NCI-H1930 (cell line): ENCODE measurements around the gene TYRP1.
"Not testable (repeated sequence)": the region's sequence is repeated elsewhere in the genome, so short reads cannot be mapped to it uniquely, and the experiment has no call there.

ENCODE experiments used
- DNase-seq, 2 experiments: peaks; one replicate each; lab custom pipeline; 2025; lab: John Stamatoyannopoulos, UW

The TYRP1 gene

GRCh38 chr9:12693141-12693540 is at the start of gene TYRP1:
Gene TYRP1 (plus strand): TSS chr9:12693385. CDS start chr9:12693997, 612 bp downstream.
- no peak for DNase-seq

DNA sequence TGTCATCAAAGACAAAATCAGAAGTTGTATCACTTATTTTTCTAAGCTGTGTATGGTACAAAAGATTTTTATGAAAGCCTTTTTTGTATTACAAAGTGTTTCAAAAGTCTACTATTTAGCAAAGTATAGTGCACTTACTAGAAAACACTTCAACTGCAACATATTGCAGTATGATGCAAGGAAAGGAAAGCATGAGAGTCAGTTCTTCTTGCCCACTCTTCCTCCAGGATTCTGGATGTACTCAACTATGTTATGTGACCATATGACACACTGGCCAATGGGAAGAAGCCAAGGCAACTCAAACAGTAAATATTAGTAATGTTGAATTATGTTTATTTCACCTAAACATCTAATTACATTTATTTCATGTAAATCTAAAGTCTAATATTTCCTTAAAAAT is 49.5 kb upstream of the TYRP1 start:
- no peak for DNase-seq

- DNase-seq: no peak
These were observed 44.3 kb upstream of the TYRP1 start for GRCh38 chr9:12648925-12649324.

- no peak for DNase-seq
These were observed 42.1 kb upstream of the TYRP1 start for GRCh38 chr9:12651125-12651524.

- DNase-seq: no peak
These were observed 40.2 kb upstream of the TYRP1 start for GRCh38 chr9:12652973-12653372.

DNA sequence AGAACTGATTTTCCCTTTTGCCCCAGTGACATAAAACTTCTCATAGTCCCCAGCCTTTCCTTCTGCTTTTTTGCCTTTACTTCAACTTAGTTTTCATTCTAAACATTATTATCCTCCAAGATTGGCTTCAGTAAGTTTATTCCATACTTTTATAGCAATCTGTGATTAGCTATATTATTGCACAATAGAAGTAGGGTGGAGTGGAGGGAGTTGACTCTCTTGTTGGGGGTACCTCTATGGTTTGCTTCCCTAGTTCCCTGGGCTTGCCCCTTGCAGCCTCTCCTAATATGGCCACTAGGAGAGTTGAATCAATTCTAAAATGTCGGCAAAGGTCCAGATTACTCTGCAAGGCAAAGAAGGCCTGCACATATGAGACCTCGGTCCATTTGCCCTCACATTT is 36.4 kb upstream of the TYRP1 start:
- DNase-seq: no peak

DNA sequence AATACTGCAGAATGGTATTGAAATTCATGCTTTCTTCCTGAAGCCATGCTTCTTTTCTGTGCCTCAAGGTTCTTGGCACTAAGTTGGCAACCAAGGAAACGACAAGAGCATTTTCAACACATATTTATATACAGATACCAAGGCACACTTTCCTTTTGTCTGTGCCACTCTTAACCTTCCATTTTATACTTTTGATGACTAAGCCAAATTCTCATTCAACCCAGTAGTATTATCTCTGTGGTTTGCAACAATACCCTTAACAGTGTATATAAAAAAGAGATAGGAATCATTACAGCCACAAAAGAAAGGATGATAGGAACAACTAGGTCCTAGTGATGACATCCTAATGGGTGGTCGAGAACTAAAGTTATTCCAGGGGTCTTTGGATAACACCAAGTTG is 36.0 kb upstream of the TYRP1 start:
- no peak for DNase-seq

DNA sequence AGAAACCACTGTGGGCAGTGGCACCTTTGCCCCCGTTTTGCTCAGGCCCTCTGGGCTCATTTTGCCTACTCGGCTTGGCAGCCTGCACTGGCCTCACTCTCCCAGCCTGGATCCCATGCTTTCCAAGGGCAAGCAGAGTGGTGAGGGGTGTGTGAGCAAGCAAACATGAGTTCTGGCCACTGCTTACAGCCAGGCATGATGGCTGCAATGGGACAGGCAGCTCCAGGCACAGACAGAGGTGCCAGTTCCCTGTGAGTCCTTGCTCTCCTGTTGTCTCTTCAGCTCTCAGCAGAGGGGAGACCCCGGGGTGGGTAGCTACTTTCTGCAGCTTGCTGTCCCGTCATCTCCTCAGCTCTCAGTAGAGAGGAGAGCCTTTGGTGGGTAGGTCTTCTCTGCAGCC is 35.2 kb upstream of the TYRP1 start:
- no peak for DNase-seq

DNA sequence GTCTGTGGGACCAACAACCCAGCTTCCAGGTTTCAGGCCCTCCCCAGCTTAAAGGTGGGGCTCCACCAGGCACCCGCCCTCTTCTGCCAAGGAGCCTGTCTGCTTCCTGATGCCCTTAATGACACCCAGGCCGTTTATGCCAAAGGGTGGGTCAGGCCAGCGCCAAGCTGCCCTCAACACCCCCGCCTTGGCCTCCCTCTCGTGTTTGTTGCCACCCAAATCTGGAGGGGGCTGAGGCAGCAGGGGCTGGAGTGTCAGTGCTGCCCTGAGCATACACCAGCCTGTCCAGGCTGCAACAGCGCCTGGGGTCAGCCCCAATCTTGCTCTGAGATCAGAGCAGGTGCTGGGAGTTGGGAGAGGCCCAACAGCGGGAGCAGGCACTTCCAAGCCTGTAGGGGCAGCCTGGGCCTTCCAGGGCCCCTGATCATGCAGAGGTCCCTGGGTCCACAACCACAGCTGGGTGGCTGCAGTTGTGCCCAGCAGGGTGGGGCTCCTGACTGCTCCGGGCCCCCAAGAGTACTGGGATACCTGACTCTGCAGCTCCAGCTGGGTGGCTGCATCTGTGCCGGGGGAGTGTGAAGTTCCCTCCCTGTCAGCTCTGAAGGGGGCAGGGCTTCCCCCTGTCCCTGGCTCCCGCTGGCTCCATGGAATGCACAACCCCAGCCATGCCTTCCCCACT is 34.5 kb upstream of the TYRP1 start:
- no peak for DNase-seq

GRCh38 chr9:12659220-12659619 is 34.0 kb upstream of the TYRP1 start:
- DNase-seq: no peak

DNA sequence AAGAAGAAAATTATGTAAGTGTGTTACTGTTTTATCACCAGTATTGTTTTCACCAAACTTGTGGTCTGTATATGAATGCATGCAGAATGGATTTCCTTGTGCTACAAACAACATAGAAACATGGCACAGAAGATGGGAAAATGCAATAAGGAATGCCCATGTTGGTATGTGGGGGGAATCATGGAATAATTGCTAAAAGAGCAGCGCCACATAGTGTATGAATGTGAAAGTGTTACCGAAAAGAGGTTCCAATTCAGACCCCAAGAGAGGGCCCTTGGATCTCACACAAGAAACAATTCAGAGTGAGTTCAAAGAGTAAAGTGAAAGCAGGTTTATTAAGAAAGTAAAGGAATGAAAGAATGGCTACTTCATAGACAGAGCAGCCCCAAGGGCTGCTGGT is 26.4 kb upstream of the TYRP1 start:
- DNase-seq: no peak

GRCh38 chr9:12667892-12668291 is 25.3 kb upstream of the TYRP1 start:
- DNase-seq: no peak

DNA sequence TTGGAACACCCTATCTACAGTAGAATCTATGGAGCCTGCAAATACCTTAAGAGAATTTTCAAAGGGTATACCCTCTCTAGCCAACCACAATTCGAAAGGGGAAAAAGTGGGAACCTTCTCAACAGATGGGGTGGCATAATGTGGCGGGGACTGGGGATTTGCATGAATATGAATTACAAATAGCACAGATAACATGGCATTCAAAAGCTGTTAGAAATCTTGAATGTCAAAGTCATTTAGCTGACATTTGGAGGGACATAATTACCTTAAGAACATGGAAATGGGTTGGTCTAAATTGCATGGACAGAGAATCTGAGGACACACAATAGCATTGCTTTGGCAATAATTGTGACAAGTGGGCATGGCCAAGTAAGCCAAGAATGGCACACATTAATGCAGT is 23.2 kb upstream of the TYRP1 start:
- DNase-seq: no peak

DNA sequence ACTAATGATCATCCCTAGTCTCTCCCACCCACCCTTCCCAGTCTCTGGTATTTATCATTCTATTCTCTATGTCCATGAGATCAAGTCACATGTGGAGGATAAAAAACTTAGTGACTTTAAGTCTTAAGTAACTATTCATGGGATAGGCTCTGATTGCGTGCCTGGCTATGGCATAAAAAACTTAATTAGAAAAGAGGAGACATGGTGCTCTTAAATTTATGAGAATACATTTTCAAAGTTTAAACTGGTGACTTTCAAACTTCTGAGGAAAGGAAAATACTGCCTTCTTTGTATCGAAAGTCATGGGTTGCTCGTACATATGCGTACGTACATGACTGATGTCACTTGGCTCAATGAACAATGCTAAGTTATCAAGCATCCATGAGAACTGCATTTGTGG is 18.2 kb upstream of the TYRP1 start:
- no peak for DNase-seq

GRCh38 chr9:12677462-12678126 is 15.6 kb upstream of the TYRP1 start:
- not testable (repeated sequence) for DNase-seq

- no peak for DNase-seq
These were observed 12.8 kb upstream of the TYRP1 start for GRCh38 chr9:12680341-12680740.

DNA sequence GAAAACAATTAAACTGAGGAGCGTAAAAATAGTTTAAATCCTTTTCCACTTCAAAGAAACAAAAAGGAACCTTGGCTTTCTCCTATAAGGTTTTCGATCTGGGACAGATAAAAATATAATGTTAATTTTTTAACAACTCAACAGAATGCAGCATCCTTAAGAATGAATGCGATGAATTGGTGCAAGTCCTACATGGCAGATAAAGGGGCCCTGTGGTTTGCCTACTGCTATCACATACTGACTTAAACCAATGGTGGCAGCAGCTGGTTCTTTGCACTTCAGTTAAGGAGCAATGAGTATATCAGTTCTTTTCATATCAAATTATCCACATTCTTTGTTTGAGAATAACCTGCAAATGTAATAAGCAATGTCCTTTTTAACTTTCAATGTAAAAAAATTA is 12.4 kb upstream of the TYRP1 start:
- DNase-seq: no peak

DNA sequence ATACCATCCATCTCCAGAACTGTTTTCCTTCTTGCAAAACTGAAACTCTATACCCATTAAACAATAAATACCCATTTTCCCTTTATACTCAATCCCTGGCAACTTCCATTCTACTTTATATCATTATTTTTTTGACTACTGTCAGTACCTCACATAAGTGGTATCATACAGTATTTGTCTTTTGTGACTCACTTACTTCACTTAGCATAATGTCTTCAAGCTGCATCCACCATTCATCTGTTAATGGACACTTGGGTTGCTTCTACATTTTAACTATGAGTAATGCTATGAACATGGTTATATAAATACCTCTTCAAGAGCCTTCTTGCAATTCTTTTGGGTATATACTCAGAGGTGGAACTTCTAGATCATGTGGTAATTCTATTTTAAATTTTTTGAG is 11.6 kb upstream of the TYRP1 start:
- no peak for DNase-seq

- DNase-seq: no peak
These were observed 8.2 kb upstream of the TYRP1 start for GRCh38 chr9:12684974-12685373.

DNA sequence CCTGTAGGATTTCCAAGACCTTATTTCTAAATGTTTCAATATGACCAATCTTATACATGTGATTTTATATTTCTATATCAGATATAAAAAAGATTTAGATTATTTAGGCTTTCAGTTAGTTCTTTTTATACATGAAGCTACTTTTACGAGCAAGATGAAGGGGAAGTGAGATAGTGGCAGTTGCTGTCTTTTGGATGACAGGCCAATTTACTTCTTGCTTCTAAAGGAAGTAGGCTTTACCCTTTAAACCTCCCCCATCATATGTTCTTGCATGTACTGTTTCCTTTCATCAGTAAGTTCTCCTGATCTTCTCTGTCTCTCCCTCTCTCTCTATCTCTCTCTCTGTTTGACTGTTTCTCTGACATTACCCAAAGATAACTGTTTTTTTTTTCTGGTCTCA is 4.0 kb upstream of the TYRP1 start:
- no peak for DNase-seq

DNA sequence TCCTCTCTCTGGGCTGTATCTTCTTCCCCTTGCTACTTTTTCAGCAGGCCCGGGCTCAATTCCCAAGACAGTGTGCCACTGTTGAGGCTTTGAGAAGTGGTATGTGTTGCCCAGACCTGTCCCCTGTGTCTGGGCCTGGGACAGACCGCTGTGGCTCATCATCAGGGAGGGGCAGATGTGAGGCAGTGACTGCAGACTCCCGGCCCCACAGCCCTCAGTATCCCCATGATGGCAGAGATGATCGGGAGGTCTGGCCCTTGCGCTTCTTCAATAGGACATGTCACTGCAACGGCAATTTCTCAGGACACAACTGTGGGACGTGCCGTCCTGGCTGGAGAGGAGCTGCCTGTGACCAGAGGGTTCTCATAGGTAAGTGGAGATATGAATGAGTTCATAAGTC is 828 bp downstream of the TYRP1 start:
- DNase-seq: no peak

DNA sequence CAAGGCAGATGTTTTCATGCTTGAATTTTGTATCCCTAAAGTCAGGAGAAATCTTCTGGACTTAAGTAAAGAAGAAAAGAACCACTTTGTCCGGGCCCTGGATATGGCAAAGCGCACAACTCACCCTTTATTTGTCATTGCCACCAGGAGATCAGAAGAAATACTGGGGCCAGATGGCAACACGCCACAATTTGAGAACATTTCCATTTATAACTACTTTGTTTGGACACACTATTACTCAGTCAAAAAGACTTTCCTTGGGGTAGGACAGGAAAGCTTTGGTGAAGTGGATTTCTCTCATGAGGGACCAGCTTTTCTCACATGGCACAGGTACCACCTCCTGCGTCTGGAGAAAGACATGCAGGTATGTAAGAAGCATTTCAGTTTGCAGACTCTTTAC is 2.3 kb downstream of the TYRP1 start:
- no peak for DNase-seq

GRCh38 chr9:12696931-12697622 is 3.9 kb downstream of the TYRP1 start:
- DNase-seq: peak in 1 of 2 experiments; percentile 69
